Heart left ventricle (tissue), 13 donors: ENCODE results near the gene LRP5.

Source experiments
- CTCF ChIP-seq, 12 donors: fragments of 200-600 bp; sonication (generic) in 4 of 12; IDR thresholded peaks; one replicate each; pipeline versions ENCODE4 v1.5.0 to v1.8.0; 2018 to 2022; ENCODE audit warnings: antibody characterized with exemption in 12 of 12, mild to moderate bottlenecking in 5 of 12
- POLR2A ChIP-seq, 2 donors: fragments of 450-650 bp; IDR thresholded peaks; one replicate each; pipeline ENCODE4 v1.6.1; 2017; ENCODE audit warnings: antibody characterized with exemption in 2 of 2, mild to moderate bottlenecking in 2 of 2, moderate library complexity in 2 of 2
- donor health status: ischemic (EF 13 %, LVEDD 7.1; RV severe dilation, severe dysfunction).
- donor health status: DM: no; HTN: yes; CAD: no.
- donor health status: DM: no; HTN: no; CAD: no.
- donor health status: ischemic (EF 25% LVEDD 6.9; RV normal size, moderate dysfunction).
- donor health status: ischemic (EF 25% LVEDD 5.7; RV mildly dilated, moderate dysfunction).
- donor health status: ischemic (EF 35%, LVEDD 5.7; RV mildly dilated, moderate dysfunction).
- donor health status: nonischemic (EF 11% LVEDD 7.7; RV severe dilation, severe dysfunction).
- donor health status: DM: yes; HTN: yes; CAD: no.
- donor health status: PGD.
- donor health status: ischemic (EF 29% LVEDD 5.4; RV normal size, mild dysfunction).
- donor health status: nonischemic (EF 23%, LVEDD 6.1; RV moderate dilation, normal function).

GRCh38 chr11:68461575-68461917, 149.2 kb downstream of the LRP5 start:
- TF ChIP-seq CTCF (IDR thresholded peaks at IDR 0.05), result no peak
- no peak for TF ChIP-seq POLR2A (IDR thresholded peaks at IDR 0.05)
